Measurements from ENCODE around the gene GIPR. TPM values are rescaled to one million over a fixed set of nuclear protein-coding genes. Genes with fewer than 3 reads are reported as not detected.
"Not testable (repeated sequence)": the region's sequence is repeated elsewhere in the genome, so short reads cannot be mapped to it uniquely, and the experiment has no call there.

Gene GIPR
- total and polyA plus RNA-seq, 2 experiments from 2014 or later: not detected

DNA sequence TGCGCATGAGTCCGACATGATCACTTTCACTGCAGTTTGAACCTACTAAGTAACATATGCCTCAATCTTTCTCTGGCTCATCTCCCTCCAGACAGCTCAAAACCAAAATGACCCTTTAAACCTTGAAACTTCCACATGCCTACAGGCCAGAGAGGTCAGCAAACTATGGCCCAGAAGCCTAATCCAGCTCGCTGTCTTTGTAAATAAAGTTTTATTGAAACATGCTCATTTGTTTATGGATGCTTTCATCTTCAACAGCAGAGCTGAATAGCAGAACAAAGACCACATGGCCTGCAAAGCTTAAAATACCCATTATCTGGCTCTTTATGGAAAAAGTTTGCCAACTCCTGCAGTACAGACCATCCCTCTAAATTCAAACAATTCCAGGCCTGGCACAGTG lies 47.1 kb downstream of the GIPR start:
- H3K9me3 ChIP-seq (ENCODE audit: low read depth): no peaks in the 10 kb centered on the region
- no peak overlapping the region for H3K9ac ChIP-seq
- H4K20me1 ChIP-seq (ENCODE audit: insufficient read depth): no peaks in the 10 kb centered on the region
- no peaks in the 10 kb centered on the region for H3K36me3 ChIP-seq (ENCODE audit: low read depth)
- no peak for DNase-seq
- WGBS, 2 experiments (ENCODE audit: low coverage in 1 of 2, low lambda C conversion rate in 2 of 2, missing lambda C conversion rate in 2 of 2): 89 to 96% methylated on average over 3 of the region's 3 CpGs
- H3K9me2 ChIP-seq (ENCODE audit: insufficient read depth): no peaks in the 10 kb centered on the region
- peaks cover 15% of the 10 kb centered on the region for H3F3A ChIP-seq (ENCODE audit: insufficient read depth)
- peaks cover 14% of the 10 kb centered on the region for H3K4me1 ChIP-seq (ENCODE audit: insufficient read depth)
- no peak for TF ChIP-seq EZH2phosphoT487 (IDR thresholded peaks at IDR 0.05; ENCODE audit: insufficient read depth, low read depth)
- no peak for TF ChIP-seq EZH2 (IDR thresholded peaks at IDR 0.05; ENCODE audit: insufficient read depth, poor library complexity, severe bottlenecking)
- peaks cover 84% of the 10 kb centered on the region for H3K79me2 ChIP-seq (ENCODE audit: insufficient read depth)
- H2AFZ ChIP-seq: no peak overlapping the region
- no peaks in the 10 kb centered on the region for H3K27me3 ChIP-seq (replicated peaks; ENCODE audit: insufficient read depth)
- H3K4me3 ChIP-seq: no peak overlapping the region
- H3K27ac ChIP-seq: no peak overlapping the region
- in situ Hi-C loops (cut with MboI): no loop called here
- no peak overlapping the region for H3K4me2 ChIP-seq (ENCODE audit: unreplicated experiment)

DNA sequence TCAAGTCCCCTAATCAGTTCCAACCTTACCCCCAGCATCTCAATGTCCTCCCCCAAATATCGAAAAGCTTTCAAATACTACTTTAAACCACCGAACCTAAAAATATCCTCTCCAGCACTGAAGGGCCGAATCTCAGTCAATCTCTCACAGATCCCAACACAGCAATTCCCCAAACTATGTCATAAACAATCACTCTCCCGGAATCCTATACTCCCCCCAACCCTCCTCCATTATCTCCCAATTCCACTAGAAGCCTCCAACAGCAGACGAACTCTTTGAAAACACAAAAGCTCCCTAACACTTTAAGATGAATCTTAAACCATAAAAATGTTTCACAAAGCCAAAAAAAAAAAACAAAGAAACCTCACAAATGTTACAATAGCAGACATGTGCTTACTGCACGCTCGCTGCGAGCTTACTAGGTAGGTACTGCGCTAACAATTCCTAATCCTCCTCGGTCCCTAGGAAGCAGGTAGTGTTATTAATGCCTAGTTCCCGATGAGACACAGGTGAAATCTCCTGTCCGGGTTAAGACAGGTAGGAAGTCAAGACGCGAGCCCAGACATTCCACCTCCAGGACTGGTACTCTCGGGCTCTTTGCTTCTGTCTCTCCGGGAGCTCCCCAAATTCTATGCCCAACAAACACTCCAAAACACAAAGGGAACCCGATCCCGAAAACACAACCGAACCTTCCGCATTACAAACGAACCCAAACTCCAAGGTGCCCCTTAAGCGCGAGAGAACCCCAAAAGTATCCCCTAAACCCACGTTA lies 48.5 kb downstream of the GIPR start:
- no peaks in the 10 kb centered on the region for H3K27me3 ChIP-seq (replicated peaks; ENCODE audit: insufficient read depth)
- no peaks in the 10 kb centered on the region for H4K20me1 ChIP-seq (ENCODE audit: insufficient read depth)
- in situ Hi-C loops (cut with MboI): no loop called here
- peaks cover 14% of the 10 kb centered on the region for H3K4me1 ChIP-seq (ENCODE audit: insufficient read depth)
- H3K9me3 ChIP-seq (ENCODE audit: low read depth): no peaks in the 10 kb centered on the region
- H3K9me2 ChIP-seq (ENCODE audit: insufficient read depth): no peaks in the 10 kb centered on the region
- H3K36me3 ChIP-seq (ENCODE audit: low read depth): no peaks in the 10 kb centered on the region
- peak overlapping the region; percentile 90 for H3K4me3 ChIP-seq
- DNase-seq: peak; percentile 61
- peak overlapping the region; percentile 21 for H3K27ac ChIP-seq
- 2% methylated on average over 24 of the region's 24 CpGs for WGBS, 2 experiments (ENCODE audit: low coverage in 1 of 2, low lambda C conversion rate in 2 of 2, missing lambda C conversion rate in 2 of 2)
- H3F3A ChIP-seq (ENCODE audit: insufficient read depth): peaks cover 15% of the 10 kb centered on the region
- H3K4me2 ChIP-seq (ENCODE audit: unreplicated experiment): peak overlapping the region; percentile 93
- peak overlapping the region; percentile 83 for H3K9ac ChIP-seq
- H2AFZ ChIP-seq: peak overlapping the region; percentile 79
- peaks cover 78% of the 10 kb centered on the region for H3K79me2 ChIP-seq (ENCODE audit: insufficient read depth)
- TF ChIP-seq EZH2phosphoT487 (IDR thresholded peaks at IDR 0.05; ENCODE audit: insufficient read depth, low read depth) (no peak), EZH2 (IDR thresholded peaks at IDR 0.05; ENCODE audit: insufficient read depth, poor library complexity, severe bottlenecking) (no peak)

DNA sequence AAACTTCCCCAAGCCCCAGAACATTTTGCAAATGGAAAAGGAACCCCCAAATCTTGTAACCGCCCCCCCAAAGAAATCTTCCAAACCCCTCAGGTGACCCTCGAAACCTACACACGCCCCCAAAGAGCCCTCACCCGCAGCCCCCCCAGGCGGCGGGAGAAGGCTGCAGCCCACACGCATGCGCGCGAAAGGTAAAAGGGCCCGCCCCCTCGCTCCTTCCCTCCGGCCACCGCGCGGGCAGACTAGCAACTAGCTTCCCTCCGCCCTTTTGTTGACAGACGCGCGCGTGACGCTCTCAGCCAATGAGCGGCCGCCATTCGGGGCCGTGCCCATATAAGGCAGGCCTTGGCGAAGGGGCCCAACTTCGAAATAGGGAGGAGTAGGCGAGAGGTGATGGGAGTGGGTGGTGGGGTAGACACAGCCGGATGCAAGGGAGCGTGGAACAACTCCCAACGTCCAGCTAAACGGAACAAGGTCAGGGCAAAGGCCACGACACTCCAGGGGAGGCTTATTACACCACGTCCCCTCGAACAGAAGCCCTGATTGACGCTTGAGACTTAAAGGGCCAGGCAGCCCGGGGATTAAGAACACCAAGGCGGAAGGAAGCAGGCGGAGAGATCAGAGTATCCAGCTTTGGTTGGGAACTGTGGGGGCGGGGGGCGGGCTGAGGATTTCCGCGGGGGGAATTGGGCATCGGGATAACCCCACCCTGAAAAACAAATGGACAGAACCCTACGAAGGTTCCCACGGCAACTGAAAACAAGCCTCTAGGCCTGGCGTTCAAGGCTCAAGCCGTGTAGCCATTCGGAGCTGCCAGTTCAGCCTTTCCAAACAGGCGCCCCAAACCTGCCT lies 49.3 kb downstream of the GIPR start:
- peaks cover 22% of the 10 kb centered on the region for H3K4me1 ChIP-seq (ENCODE audit: insufficient read depth)
- H3K79me2 ChIP-seq (ENCODE audit: insufficient read depth): peaks cover 82% of the 10 kb centered on the region
- in situ Hi-C loops (cut with MboI): no loop called here
- peak overlapping the region; percentile 93 for H3K4me2 ChIP-seq (ENCODE audit: unreplicated experiment)
- no peaks in the 10 kb centered on the region for H4K20me1 ChIP-seq (ENCODE audit: insufficient read depth)
- H3K27me3 ChIP-seq (replicated peaks; ENCODE audit: insufficient read depth): no peaks in the 10 kb centered on the region
- H3K9me2 ChIP-seq (ENCODE audit: insufficient read depth): no peaks in the 10 kb centered on the region
- no peaks in the 10 kb centered on the region for H3K9me3 ChIP-seq (ENCODE audit: low read depth)
- TF ChIP-seq EZH2 (IDR thresholded peaks at IDR 0.05; ENCODE audit: insufficient read depth, poor library complexity, severe bottlenecking) (no peak), EZH2phosphoT487 (IDR thresholded peaks at IDR 0.05; ENCODE audit: insufficient read depth, low read depth) (no peak)
- H2AFZ ChIP-seq: peak overlapping the region; percentile 79
- peak overlapping the region; percentile 83 for H3K9ac ChIP-seq
- peak overlapping the region; percentile 90 for H3K4me3 ChIP-seq
- H3K36me3 ChIP-seq (ENCODE audit: low read depth): no peaks in the 10 kb centered on the region
- H3F3A ChIP-seq (ENCODE audit: insufficient read depth): peaks cover 15% of the 10 kb centered on the region
- peak; percentile 100 for DNase-seq
- WGBS, 2 experiments (ENCODE audit: low coverage in 1 of 2, low lambda C conversion rate in 2 of 2, missing lambda C conversion rate in 2 of 2): 1 to 2% methylated on average over 50 to 51 of the region's 51 CpGs
- H3K27ac ChIP-seq: peak overlapping the region; percentile 77

DNA sequence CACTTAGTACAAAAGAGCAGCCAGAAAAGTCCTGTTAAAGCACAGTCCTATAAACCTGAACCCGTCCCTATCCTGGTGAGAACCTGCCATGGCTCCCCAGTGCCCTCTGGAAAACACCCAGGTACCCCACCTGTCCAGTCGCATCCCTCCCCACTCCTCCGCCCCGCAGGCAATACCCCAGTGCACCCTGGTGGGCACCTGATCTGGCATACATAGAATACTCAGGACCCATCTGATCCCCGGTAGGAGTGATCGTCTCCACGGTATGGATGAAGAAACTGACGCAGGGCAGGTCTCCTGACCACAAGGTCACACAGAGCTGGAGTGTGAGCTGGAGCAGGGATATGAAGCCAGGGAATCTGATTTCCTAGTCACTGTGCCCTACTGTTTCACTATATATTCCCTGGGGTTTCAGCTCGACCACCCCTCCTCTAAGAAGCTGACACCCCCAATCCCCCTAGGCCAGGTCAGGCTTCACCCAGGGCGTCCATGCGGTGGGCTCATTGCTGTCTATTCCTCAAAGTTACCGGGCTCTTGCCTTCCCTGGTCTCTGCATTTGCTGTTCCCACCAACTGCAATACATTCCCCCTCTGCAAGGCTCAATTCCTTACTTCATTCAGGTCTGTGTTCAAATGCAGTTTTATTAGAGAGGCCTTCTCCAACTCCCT lies 50.1 kb downstream of the GIPR start:
- no peak for TF ChIP-seq EZH2phosphoT487 (IDR thresholded peaks at IDR 0.05; ENCODE audit: insufficient read depth, low read depth)
- no peak for TF ChIP-seq EZH2 (IDR thresholded peaks at IDR 0.05; ENCODE audit: insufficient read depth, poor library complexity, severe bottlenecking)
- no peaks in the 10 kb centered on the region for H3K9me2 ChIP-seq (ENCODE audit: insufficient read depth)
- peak overlapping the region; percentile 79 for H2AFZ ChIP-seq
- H4K20me1 ChIP-seq (ENCODE audit: insufficient read depth): no peaks in the 10 kb centered on the region
- peak overlapping the region; percentile 77 for H3K27ac ChIP-seq
- peak overlapping the region; percentile 73 for H3K4me2 ChIP-seq (ENCODE audit: unreplicated experiment)
- WGBS, 2 experiments (ENCODE audit: low coverage in 1 of 2, low lambda C conversion rate in 2 of 2, missing lambda C conversion rate in 2 of 2): 43 to 45% methylated on average over 12 of the region's 12 CpGs
- in situ Hi-C loops (cut with MboI): no loop called here
- peaks cover 20% of the 10 kb centered on the region for H3F3A ChIP-seq (ENCODE audit: insufficient read depth)
- peak overlapping the region; percentile 83 for H3K9ac ChIP-seq
- no peaks in the 10 kb centered on the region for H3K27me3 ChIP-seq (replicated peaks; ENCODE audit: insufficient read depth)
- peaks cover 78% of the 10 kb centered on the region for H3K79me2 ChIP-seq (ENCODE audit: insufficient read depth)
- peaks cover 22% of the 10 kb centered on the region for H3K4me1 ChIP-seq (ENCODE audit: insufficient read depth)
- peak overlapping the region; percentile 90 for H3K4me3 ChIP-seq
- no peak for DNase-seq
- H3K36me3 ChIP-seq (ENCODE audit: low read depth): no peaks in the 10 kb centered on the region
- no peaks in the 10 kb centered on the region for H3K9me3 ChIP-seq (ENCODE audit: low read depth)

DNA sequence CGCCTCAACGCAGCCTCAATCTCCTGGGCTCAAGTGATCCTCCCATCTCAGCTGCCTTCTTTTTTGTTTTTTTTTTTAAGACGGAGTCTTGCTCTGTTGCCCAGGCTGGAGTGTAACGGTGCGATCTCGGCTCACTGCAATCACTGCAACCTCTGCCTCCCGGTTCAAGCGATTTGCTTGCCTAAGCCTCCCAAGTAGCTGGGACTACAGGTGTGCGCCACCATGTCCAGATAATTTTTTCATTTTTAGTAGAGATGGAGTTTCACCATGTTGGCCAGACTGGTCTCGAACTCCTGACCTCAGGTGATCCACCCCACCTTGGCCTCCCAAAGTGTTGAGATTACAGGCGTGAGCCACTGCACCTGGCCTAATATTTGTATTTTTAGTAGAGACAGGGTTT lies 52.0 kb downstream of the GIPR start:
- H3K36me3 ChIP-seq (ENCODE audit: low read depth); H3K4me3 ChIP-seq; DNase-seq; H2AFZ ChIP-seq; H3K27ac ChIP-seq; H3K4me2 ChIP-seq (ENCODE audit: unreplicated experiment); in situ Hi-C loops (cut with MboI); H3K9ac ChIP-seq; H3K27me3 ChIP-seq (replicated peaks; ENCODE audit: insufficient read depth); H3K9me2 ChIP-seq (ENCODE audit: insufficient read depth); H3K9me3 ChIP-seq (ENCODE audit: low read depth); H4K20me1 ChIP-seq (ENCODE audit: insufficient read depth): not testable (repeated sequence)
- WGBS, 2 experiments (ENCODE audit: low coverage in 1 of 2, low lambda C conversion rate in 2 of 2, missing lambda C conversion rate in 2 of 2): 97 to 98% methylated on average over 9 to 11 of the region's 11 CpGs
- Histone ChIP-seq H3F3A (ENCODE audit: insufficient read depth) (peaks cover 34% of the 10 kb centered on the region), H3K79me2 (ENCODE audit: insufficient read depth) (peaks cover 77% of the 10 kb centered on the region), H3K4me1 (ENCODE audit: insufficient read depth) (peaks cover 28% of the 10 kb centered on the region)

DNA sequence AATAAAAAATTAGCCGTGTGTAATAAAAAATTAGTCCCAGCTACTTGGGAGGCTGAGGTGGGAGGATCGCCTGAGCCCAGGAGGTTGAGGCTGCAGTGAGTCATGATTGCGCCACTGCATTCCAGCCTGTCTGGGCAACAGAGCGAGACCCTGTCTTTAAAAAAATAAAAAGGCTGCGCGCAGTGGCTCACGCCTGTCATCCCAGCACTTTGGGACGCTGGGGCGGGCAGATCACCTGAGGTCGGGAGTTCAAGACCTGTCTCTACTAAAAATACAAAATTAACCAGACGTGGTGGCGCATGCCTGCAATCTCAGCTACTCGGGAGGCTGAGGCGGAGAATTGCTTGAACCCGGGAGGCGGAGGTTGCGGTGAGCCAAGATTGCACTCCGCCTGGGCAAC lies 60.7 kb downstream of the GIPR start:
- H3K27me3 ChIP-seq (replicated peaks; ENCODE audit: insufficient read depth); H3K27ac ChIP-seq; H3K9me3 ChIP-seq (ENCODE audit: low read depth); H3K9me2 ChIP-seq (ENCODE audit: insufficient read depth); DNase-seq; H3F3A ChIP-seq (ENCODE audit: insufficient read depth); H3K4me2 ChIP-seq (ENCODE audit: unreplicated experiment); H3K4me3 ChIP-seq; H3K9ac ChIP-seq; in situ Hi-C loops (cut with MboI); H2AFZ ChIP-seq; H3K36me3 ChIP-seq (ENCODE audit: low read depth); H4K20me1 ChIP-seq (ENCODE audit: insufficient read depth): not testable (repeated sequence)
- 93 to 94% methylated on average over 18 of the region's 18 CpGs for WGBS, 2 experiments (ENCODE audit: low coverage in 1 of 2, low lambda C conversion rate in 2 of 2, missing lambda C conversion rate in 2 of 2)
- H3K4me1 ChIP-seq (ENCODE audit: insufficient read depth): peaks cover 10% of the 10 kb centered on the region; the same call in 1 of the 2 replicates
- H3K79me2 ChIP-seq (ENCODE audit: insufficient read depth): peaks cover 71% of the 10 kb centered on the region

Measured in GM23248 (cell line).